IMR-90 (cell line): ENCODE results near the gene DPH2. TPM values are rescaled to one million over a fixed set of nuclear protein-coding genes. Genes with fewer than 3 reads are reported as not detected.

Experiments used
- ATAC-seq: fragments of 200-7000 bp; cut with Tn5 transposase; 2 replicates; pipeline ENCODE4 v1.9.1; 2020; ENCODE audit warnings: low read depth, mild to moderate bottlenecking, moderate library complexity
- BruUV-seq: library from RNA; stranded (reverse); fragments of 400-500 nt; replicated peaks from 2 replicates; lab custom pipeline; 2021; lab: Mats Ljungman, UMichigan
- CTCF ChIA-PET: fragments of 300-600 bp; formaldehyde crosslinking; extraction: SDS; loops from one replicate; lab custom pipeline; 2021; ENCODE audit warnings: antibody characterized with exemption; lab: Yijun Ruan, JAX
- POLR2A ChIA-PET: fragments of 300-600 bp; sonication (Branson Sonifier 250); formaldehyde crosslinking; loops from one replicate; lab custom pipeline; 2022; ENCODE audit warnings: antibody characterized with exemption; ENCODE audit not compliant: unreplicated experiment; lab: Charles Lee
- DNase-seq: peaks from one replicate; pipeline ENCODE4 v3.0.0; 2013
- H2AFZ ChIP-seq: replicated peaks from 2 replicates; pipeline ENCODE3; 2013; ENCODE audit warnings: low read length, mild to moderate bottlenecking; ENCODE audit not compliant: poor library complexity
- H2AK5ac ChIP-seq: 2 replicates; pipeline ENCODE4 v1.6.1; 2013; ENCODE audit warnings: low read depth, low read length, inconsistent platforms
- H2AK9ac ChIP-seq: replicated peaks from 2 replicates; pipeline ENCODE3; 2013; ENCODE audit warnings: mild to moderate bottlenecking, low read depth, low read length, moderate library complexity; ENCODE audit not compliant: poor library complexity
- H2BK120ac ChIP-seq: 2 replicates; pipeline ENCODE4 v1.6.1; 2013; ENCODE audit warnings: low read depth, low read length, inconsistent platforms
- H2BK15ac ChIP-seq: 3 replicates; pipeline ENCODE4 v1.6.1; 2013; ENCODE audit warnings: low read depth, low read length, inconsistent platforms
- H2BK20ac ChIP-seq: 2 replicates; pipeline ENCODE4 v1.6.1; 2013; ENCODE audit warnings: low read depth, mild to moderate bottlenecking, inconsistent platforms, low read length, moderate library complexity
- H2BK5ac ChIP-seq: 2 replicates; pipeline ENCODE4 v1.6.1; 2013; ENCODE audit warnings: mild to moderate bottlenecking, low read depth, low read length, inconsistent platforms; ENCODE audit not compliant: poor library complexity, severe bottlenecking
- H3K14ac ChIP-seq: replicated peaks from 2 replicates; pipeline ENCODE4 v1.6.1; 2013; ENCODE audit warnings: low read depth, low read length, inconsistent platforms
- H3K18ac ChIP-seq: 2 replicates; pipeline ENCODE4 v1.6.1; 2013; ENCODE audit warnings: low read depth, low read length, control low read depth
- H3K23ac ChIP-seq: 2 replicates; pipeline ENCODE4 v1.6.1; 2013; ENCODE audit warnings: low read depth, low read length, inconsistent platforms
- H3K27ac ChIP-seq: 2 replicates; pipeline ENCODE4 v1.5.1; 2013; ENCODE audit warnings: mild to moderate bottlenecking, control low read depth, low read length; ENCODE audit not compliant: insufficient read depth
- H3K27me3 ChIP-seq: 2 replicates; pipeline ENCODE4 v1.6.1; 2013; ENCODE audit warnings: low read length; ENCODE audit not compliant: control insufficient read depth, insufficient read depth
- H3K36me3 ChIP-seq: 2 replicates; pipeline ENCODE4 v1.6.1; 2013; ENCODE audit warnings: low read length, mixed read lengths; ENCODE audit not compliant: control insufficient read depth, insufficient read depth
- H3K4ac ChIP-seq: 2 replicates; pipeline ENCODE4 v1.6.1; 2013; ENCODE audit warnings: low read depth, low read length, inconsistent platforms
- H3K4me1 ChIP-seq: 2 replicates; pipeline ENCODE4 v1.6.1; 2013; ENCODE audit warnings: low read length, mixed read lengths; ENCODE audit not compliant: control insufficient read depth, insufficient read depth
- H3K4me2 ChIP-seq: 2 replicates; pipeline ENCODE4 v1.6.1; 2013; ENCODE audit warnings: low read depth, mild to moderate bottlenecking, control low read depth, low read length, moderate library complexity
- H3K4me3 ChIP-seq: 2 replicates; pipeline ENCODE4 v1.5.1; 2013; ENCODE audit warnings: low read depth, mild to moderate bottlenecking, control low read depth, low read length, moderate library complexity; ENCODE audit not compliant: insufficient read depth
- H3K56ac ChIP-seq: 2 replicates; pipeline ENCODE4 v1.6.1; 2013; ENCODE audit warnings: low read length, inconsistent platforms; ENCODE audit not compliant: insufficient read depth; ENCODE audit errors: extremely low read depth
- H3K79me1 ChIP-seq, 2 experiments: 2 replicates each; pipeline ENCODE4 v1.6.1; 2013; ENCODE audit warnings: low read length in 2 of 2, inconsistent platforms in 1 of 2, low read depth in 1 of 2
- H3K9ac ChIP-seq: 2 replicates; pipeline ENCODE4 v1.6.1; 2013; ENCODE audit warnings: low read depth, low read length, control low read depth
- H3K9me1 ChIP-seq: 2 replicates; pipeline ENCODE4 v1.6.1; 2013; ENCODE audit warnings: low read length, inconsistent platforms; ENCODE audit not compliant: insufficient read depth
- H3K9me3 ChIP-seq: 2 replicates; pipeline ENCODE4 v1.6.1; 2013; ENCODE audit warnings: low read length; ENCODE audit not compliant: control insufficient read depth, insufficient read depth
- H4K20me1 ChIP-seq: 2 replicates; pipeline ENCODE4 v1.6.1; 2013; ENCODE audit warnings: low read length, inconsistent platforms; ENCODE audit not compliant: insufficient read depth
- H4K5ac ChIP-seq: 2 replicates; pipeline ENCODE4 v1.6.1; 2013; ENCODE audit warnings: mild to moderate bottlenecking, low read depth, low read length, control low read depth
- H4K8ac ChIP-seq, 2 experiments: 2 replicates each; pipeline ENCODE4 v1.6.1; 2013; ENCODE audit warnings: low read depth in 2 of 2, low read length in 2 of 2, control low read depth in 1 of 2, inconsistent platforms in 1 of 2
- H4K91ac ChIP-seq: 2 replicates; pipeline ENCODE4 v1.6.1; 2013; ENCODE audit warnings: low read depth, low read length, inconsistent platforms; ENCODE audit not compliant: insufficient read depth
- BHLHE40 ChIP-seq: fragments of 150-350 bp; IDR thresholded peaks from 2 replicates; pipeline ENCODE4 v1.6.1; 2016; ENCODE audit warnings: mild to moderate bottlenecking, low read depth, low read length
- CEBPB ChIP-seq: IDR thresholded peaks from 2 replicates; pipeline ENCODE4 v1.6.1; 2012; ENCODE audit warnings: low read depth, low read length, improper control_type of control experiment
- CHD1 ChIP-seq: IDR thresholded peaks from 2 replicates; pipeline ENCODE4 v1.6.1; 2012; ENCODE audit warnings: low read depth, low read length, improper control_type of control experiment
- FOS ChIP-seq: fragments of 150-350 bp; IDR thresholded peaks from 2 replicates; pipeline ENCODE4 v1.6.1; 2016; ENCODE audit warnings: low read depth, low read length
- MAFK ChIP-seq: IDR thresholded peaks from 2 replicates; pipeline ENCODE4 v1.6.1; 2012; ENCODE audit warnings: low read depth, low read length, improper control_type of control experiment
- MAZ ChIP-seq: IDR thresholded peaks from 2 replicates; pipeline ENCODE4 v1.6.1; 2012; ENCODE audit warnings: low read depth, mild to moderate bottlenecking, low read length, improper control_type of control experiment, moderate library complexity, borderline replicate concordance
- MXI1 ChIP-seq: IDR thresholded peaks from 2 replicates; pipeline ENCODE4 v1.6.1; 2012; ENCODE audit warnings: low read depth, mild to moderate bottlenecking, low read length, moderate library complexity, borderline replicate concordance
- POLR2A ChIP-seq: IDR thresholded peaks from 2 replicates; pipeline ENCODE4 v1.6.1; 2012; ENCODE audit warnings: mild to moderate bottlenecking, low read depth, low read length
- RAD21 ChIP-seq: IDR thresholded peaks from 2 replicates; pipeline ENCODE4 v1.6.1; 2012; ENCODE audit warnings: low read length, improper control_type of control experiment
- RCOR1 ChIP-seq: IDR thresholded peaks from 2 replicates; pipeline ENCODE4 v1.6.1; 2012; ENCODE audit warnings: mild to moderate bottlenecking, low read length, improper control_type of control experiment; ENCODE audit not compliant: insufficient replicate concordance
- RFX5 ChIP-seq: IDR thresholded peaks from 2 replicates; pipeline ENCODE4 v1.8.0; 2012; ENCODE audit warnings: low read depth, mild to moderate bottlenecking, low read length, moderate library complexity
- WGBS, 2 experiments: methylation state at CpG; one replicate each; pipeline versions ENCODE4 v1.1.5 to v1.1.7; 2013; ENCODE audit warnings: missing lambda C conversion rate in 2 of 2; ENCODE audit not compliant: insufficient read length in 1 of 2; ENCODE audit errors: extremely low coverage in 2 of 2; 5-methylcytosine and 5-hydroxymethylcytosine counted together
- dilution Hi-C: fragments of 300-500 bp; cut with HindIII; formaldehyde crosslinking; loops from one replicate; pipeline ENCODE4 v1.14.3; 2018; ENCODE audit warnings: low sequenced_read_pairs; ENCODE audit not compliant: unreplicated experiment
- in situ Hi-C: fragments of 300-500 bp; cut with MboI; formaldehyde crosslinking; loops from 3 replicates; pipeline ENCODE4 v1.14.3; 2019; ENCODE audit warnings: low sequenced_read_pairs, inconsistent platforms, mixed read lengths
- intact Hi-C: fragments of 100-400 bp; cut with micrococcal nuclease; formaldehyde crosslinking; loops from 2 replicates; pipeline ENCODE4 v1.10.0; 2022
- polyA plus RNA-seq, 3 experiments: library from polyadenylated mRNA; depleted of rRNA; stranded (reverse); fragments of >200 nt; gene quantifications; 2 replicates each; pipeline ENCODE4 v1.2.3, GENCODE V29; 2012; ENCODE audit warnings: low replicate concordance in 1 of 3
- total RNA-seq: library from RNA; depleted of rRNA; stranded (reverse); fragments of >200 nt; gene quantifications from 2 replicates; pipeline ENCODE4 v1.2.3, GENCODE V29; 2012
- TF ChIP-seq, protein P1 (sequence below): conservative IDR thresholded peaks from 2 replicates; pipeline ENCODE4 v1.5.1; 2012; ENCODE audit warnings: mild to moderate bottlenecking, low read depth, low read length, improper control_type of control experiment
- TF ChIP-seq, protein P2 (sequence below): fragments of 150-350 bp; IDR thresholded peaks from 2 replicates; pipeline ENCODE4 v1.6.1; 2016; ENCODE audit warnings: low read depth, mild to moderate bottlenecking, low read length, moderate library complexity, borderline replicate concordance
- TF ChIP-seq, protein P3 (sequence below): fragments of 150-350 bp; IDR thresholded peaks from 2 replicates; pipeline ENCODE4 v1.6.1; 2017; ENCODE audit warnings: mild to moderate bottlenecking, antibody characterized with exemption, low read length, low read depth

Gene DPH2
- total and polyA plus RNA-seq, 2 of the 4 experiments (the other 2 are of a cell fraction): 21.0 to 32.2 TPM

DNA sequence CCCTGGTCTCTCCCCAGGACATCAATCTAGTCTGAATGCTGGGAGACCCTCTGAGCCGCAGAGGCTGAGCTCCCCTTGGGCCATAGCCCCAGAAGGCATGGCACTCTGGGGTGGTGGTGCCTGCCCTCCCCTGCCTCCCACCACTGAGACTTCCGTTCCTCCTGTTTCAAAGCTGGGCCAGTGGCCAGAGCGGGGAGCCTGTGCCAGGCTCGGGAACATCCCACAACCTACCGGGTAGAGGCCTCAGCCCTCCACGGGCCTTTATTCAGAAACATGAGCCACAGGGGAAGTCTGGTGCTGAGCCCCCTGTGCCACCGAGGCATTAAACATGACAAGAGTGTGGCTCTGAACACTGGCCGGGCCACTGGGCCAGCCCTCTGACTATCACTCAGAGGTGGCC, 29.6 kb downstream of the DPH2 start:
- dilution Hi-C loops: no loop called here
- Histone ChIP-seq H3K23ac (no peak overlapping the region), H3K4me2 (no peak overlapping the region), H3K9me3 (no peaks in the 10 kb centered on the region), H3K9me1 (no peaks in the 10 kb centered on the region), H3K4ac (no peak overlapping the region), H4K8ac (no peak overlapping the region), H3K18ac (no peak overlapping the region), H2BK120ac (no peak overlapping the region), H3K79me1 (no peaks in the 10 kb centered on the region), H2AFZ (no peak overlapping the region), H4K5ac (no peak overlapping the region), H2BK15ac (no peak overlapping the region), H3K4me3 (no peak overlapping the region), H2AK9ac (no peak overlapping the region), H3K36me3 (peaks cover 24% of the 10 kb centered on the region; the same call in 1 of the 2 replicates), H3K9ac (no peak overlapping the region), H2BK5ac (no peak overlapping the region), H3K27ac (no peak overlapping the region), H3K56ac (no peak overlapping the region), H2AK5ac (no peak overlapping the region), H4K20me1 (no peaks in the 10 kb centered on the region), H3K4me1 (no peaks in the 10 kb centered on the region), H4K91ac (no peak overlapping the region), H3K27me3 (no peaks in the 10 kb centered on the region), H3K14ac (no peak overlapping the region), H2BK20ac (no peak overlapping the region)
- intact Hi-C loops: no loop called here
- ChIA-PET CTCF (no interaction called here), POLR2A (interaction anchor here (0.6 kb wide), 1 partner anchor 236 kb away, joined by 3 read pairs; no protein-coding TSS in a partner anchor)
- in situ Hi-C loops: no loop called here
- 94% methylated on average over 2 of the region's 8 CpGs; no CpG with 5 or more reads in 1 of the 2 experiments for whole genome bisulfite sequencing, 2 experiments
- no peak for ATAC-seq
- DNase-seq: no peak
- BruUV-seq: no TSS peak
- no peak for TF ChIP-seq CHD1
- no peak for TF ChIP-seq MAFK
- no peak for TF ChIP-seq MAZ
- TF ChIP-seq POLR2A: no peak
- TF ChIP-seq, protein P1, sequence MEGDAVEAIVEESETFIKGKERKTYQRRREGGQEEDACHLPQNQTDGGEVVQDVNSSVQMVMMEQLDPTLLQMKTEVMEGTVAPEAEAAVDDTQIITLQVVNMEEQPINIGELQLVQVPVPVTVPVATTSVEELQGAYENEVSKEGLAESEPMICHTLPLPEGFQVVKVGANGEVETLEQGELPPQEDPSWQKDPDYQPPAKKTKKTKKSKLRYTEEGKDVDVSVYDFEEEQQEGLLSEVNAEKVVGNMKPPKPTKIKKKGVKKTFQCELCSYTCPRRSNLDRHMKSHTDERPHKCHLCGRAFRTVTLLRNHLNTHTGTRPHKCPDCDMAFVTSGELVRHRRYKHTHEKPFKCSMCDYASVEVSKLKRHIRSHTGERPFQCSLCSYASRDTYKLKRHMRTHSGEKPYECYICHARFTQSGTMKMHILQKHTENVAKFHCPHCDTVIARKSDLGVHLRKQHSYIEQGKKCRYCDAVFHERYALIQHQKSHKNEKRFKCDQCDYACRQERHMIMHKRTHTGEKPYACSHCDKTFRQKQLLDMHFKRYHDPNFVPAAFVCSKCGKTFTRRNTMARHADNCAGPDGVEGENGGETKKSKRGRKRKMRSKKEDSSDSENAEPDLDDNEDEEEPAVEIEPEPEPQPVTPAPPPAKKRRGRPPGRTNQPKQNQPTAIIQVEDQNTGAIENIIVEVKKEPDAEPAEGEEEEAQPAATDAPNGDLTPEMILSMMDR: no peak
- TF ChIP-seq RCOR1: no peak
- TF ChIP-seq RFX5: no peak
- TF ChIP-seq, protein P2, sequence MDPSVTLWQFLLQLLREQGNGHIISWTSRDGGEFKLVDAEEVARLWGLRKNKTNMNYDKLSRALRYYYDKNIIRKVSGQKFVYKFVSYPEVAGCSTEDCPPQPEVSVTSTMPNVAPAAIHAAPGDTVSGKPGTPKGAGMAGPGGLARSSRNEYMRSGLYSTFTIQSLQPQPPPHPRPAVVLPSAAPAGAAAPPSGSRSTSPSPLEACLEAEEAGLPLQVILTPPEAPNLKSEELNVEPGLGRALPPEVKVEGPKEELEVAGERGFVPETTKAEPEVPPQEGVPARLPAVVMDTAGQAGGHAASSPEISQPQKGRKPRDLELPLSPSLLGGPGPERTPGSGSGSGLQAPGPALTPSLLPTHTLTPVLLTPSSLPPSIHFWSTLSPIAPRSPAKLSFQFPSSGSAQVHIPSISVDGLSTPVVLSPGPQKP: no peak
- no peak for TF ChIP-seq RAD21
- TF ChIP-seq BHLHE40: no peak
- no peak for TF ChIP-seq FOS
- no peak for TF ChIP-seq MXI1
- no peak for TF ChIP-seq CEBPB
- TF ChIP-seq, protein P3, sequence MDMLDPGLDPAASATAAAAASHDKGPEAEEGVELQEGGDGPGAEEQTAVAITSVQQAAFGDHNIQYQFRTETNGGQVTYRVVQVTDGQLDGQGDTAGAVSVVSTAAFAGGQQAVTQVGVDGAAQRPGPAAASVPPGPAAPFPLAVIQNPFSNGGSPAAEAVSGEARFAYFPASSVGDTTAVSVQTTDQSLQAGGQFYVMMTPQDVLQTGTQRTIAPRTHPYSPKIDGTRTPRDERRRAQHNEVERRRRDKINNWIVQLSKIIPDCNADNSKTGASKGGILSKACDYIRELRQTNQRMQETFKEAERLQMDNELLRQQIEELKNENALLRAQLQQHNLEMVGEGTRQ: no peak
